Hematopoietic multipotent progenitor cell treated with erythropoietin and hydrocortisone succinate and interleukin-3 and kit ligand, for 4 days (in vitro differentiated cells): ENCODE data around the gene RHOT2.

Experiments used
- DNase-seq: peaks from one replicate; pipeline ENCODE4 v3.0.0-alpha.2; 2015

The RHOT2 gene

DNA sequence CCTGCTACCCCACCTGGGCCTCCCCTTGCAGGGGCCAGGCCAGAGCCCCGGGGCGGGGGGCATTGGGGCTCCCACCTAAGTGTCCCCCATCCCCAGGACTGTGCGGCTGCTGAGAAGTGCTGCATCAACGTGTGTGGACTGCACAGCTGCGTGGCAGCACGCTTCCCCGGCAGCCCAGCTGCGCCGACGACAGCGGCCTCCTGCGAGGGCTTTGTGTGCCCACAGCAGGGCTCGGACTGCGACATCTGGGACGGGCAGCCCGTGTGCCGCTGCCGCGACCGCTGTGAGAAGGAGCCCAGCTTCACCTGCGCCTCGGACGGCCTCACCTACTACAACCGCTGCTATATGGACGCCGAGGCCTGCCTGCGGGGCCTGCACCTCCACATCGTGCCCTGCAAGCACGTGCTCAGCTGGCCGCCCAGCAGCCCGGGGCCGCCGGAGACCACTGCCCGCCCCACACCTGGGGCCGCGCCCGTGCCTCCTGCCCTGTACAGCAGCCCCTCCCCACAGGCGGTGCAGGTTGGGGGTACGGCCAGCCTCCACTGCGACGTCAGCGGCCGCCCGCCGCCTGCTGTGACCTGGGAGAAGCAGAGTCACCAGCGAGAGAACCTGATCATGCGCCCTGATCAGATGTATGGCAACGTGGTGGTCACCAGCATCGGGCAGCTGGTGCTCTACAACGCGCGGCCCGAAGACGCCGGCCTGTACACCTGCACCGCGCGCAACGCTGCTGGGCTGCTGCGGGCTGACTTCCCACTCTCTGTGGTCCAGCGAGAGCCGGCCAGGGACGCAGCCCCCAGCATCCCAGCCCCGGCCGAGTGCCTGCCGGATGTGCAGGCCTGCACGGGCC, 35.2 kb upstream of the RHOT2 start:
- DNase-seq, result no peak

DNA sequence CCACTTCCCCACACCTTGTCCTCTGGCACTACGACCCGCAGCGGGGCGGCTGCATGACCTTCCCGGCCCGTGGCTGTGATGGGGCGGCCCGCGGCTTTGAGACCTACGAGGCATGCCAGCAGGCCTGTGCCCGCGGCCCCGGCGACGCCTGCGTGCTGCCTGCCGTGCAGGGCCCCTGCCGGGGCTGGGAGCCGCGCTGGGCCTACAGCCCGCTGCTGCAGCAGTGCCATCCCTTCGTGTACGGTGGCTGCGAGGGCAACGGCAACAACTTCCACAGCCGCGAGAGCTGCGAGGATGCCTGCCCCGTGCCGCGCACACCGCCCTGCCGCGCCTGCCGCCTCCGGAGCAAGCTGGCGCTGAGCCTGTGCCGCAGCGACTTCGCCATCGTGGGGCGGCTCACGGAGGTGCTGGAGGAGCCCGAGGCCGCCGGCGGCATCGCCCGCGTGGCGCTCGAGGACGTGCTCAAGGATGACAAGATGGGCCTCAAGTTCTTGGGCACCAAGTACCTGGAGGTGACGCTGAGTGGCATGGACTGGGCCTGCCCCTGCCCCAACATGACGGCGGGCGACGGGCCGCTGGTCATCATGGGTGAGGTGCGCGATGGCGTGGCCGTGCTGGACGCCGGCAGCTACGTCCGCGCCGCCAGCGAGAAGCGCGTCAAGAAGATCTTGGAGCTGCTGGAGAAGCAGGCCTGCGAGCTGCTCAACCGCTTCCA, 34.4 kb upstream of the RHOT2 start:
- no peak for DNase-seq

DNA sequence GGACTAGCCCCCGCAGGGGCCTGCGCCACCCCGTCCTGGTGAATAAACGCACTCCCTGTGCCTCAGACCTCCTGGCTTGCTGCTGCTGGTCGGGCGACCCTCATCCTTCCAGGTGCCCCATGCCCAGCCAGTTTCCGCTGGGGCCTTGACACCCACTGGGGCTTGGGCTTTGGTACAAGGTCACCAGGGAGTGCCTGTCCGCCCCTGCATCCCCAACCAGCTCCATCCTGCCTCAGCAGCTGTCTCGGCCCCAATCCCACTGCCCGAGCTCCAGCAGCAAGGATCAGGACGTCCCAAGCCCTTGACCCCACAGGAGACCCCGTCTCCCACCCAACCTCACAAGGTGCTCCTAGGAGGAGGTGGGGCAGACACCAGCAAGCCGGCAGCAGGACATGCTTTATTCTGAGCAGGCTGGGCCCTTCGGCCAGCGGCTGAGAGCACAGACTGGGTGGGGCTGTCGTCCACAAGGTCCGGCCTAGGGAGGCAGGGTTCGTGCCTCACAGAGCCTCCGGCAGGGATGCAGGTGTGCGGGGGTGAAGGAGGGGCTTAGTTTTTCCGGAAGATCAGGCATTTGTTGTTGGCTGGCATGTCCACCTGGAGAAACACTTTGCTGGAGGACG, 33.8 kb upstream of the RHOT2 start:
- DNase-seq, result no peak

DNA sequence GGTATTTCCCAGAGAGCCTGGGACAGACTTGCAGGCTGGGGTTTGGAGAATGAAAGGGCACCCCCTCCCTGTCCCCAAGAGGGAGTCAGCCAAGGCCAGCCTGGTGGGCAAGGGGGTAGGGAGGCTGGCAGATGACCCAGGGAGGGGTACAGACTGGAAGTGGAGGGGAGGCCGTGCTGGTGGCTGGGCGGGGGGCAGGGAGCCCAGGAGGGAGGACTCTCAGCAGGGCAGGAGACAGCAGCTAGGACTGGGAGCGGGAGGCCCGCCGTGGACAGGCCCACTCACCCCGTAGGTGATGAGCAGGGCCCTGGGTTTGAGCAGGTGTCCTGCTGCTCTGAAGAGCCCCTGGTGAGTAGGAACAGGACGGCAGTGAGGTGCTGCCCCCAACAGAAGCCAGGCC, 32.9 kb upstream of the RHOT2 start:
- no peak for DNase-seq

DNA sequence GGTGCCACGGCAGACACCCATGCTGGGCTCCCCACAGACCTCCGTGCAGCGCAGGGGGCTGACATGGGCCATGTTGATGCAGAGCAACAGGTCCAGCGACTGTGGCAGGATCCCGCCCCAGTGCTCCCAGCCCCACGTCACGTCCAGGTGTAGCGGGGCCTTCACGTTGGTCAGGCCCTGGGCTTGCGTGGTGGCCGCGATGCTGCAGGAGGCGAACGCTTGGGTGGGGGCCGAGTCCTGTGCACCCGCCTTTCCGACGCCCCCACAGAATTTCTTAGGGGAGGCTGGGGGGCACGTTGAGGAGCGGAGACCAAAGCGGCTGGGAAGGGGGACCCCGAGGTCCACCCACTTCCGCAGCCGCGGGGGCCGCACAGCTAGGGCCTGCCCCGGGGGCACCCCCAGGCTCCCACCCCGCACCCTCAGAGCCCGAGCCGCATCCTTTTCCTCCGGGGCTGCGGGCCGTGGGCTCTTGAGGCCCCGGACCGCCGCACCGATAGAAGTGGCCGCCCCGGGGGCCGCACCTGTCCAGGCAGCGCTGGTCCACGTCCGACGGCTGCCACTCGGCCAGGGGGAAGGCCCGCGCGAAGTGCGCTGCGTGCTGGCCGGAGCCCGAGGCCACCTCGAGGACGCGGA, 32.2 kb upstream of the RHOT2 start:
- DNase-seq, result peak; percentile 27

DNA sequence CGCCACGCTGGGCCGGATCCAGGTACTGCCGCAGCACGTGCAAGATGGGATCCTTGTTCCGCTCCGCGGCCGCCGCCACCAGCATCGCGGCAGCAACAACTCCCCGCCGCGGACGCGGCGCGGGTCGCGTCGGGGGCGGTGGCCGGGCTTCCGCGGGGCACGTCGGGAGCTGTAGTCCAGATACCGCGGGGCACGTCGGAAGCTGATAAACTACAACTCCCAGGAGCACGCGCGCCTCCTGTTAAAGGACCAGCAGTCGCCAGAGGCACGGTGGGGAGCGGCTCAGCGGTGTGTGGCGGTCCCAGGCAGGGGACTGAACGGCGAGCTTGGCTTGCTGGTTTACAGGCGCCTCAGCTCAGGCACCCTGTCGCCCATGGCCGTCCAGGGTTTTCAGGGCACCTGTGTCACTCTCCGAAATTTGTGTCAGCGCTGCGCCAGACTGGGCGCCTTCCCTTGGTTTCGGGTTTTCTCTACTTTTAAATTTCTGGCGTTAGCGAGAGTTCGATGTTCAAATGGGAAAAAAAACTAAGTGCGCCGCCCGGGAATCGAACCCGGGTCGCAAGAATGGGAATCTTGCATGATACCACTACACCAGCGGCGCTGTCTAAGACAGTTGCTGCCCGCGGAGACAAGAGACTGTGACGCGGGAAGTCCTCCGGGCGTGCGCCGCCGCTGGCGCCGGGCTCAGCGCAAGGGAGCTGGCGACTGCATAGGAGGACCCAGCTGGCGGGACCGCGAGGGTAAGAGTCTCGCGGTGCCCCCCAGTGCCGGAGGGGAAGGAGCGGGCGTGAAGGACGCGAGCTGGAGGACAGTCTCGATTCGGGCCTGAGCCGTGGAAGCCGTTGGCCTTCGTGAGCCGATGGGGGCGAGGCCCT, 31.5 kb upstream of the RHOT2 start, which contains the start of gene METTL26:
TSS of gene METTL26 (minus strand) at position 100 of the 875 bp plus-strand sequence. CDS start at position 85, 15 bp downstream.
- peak; percentile 98 for DNase-seq

DNA sequence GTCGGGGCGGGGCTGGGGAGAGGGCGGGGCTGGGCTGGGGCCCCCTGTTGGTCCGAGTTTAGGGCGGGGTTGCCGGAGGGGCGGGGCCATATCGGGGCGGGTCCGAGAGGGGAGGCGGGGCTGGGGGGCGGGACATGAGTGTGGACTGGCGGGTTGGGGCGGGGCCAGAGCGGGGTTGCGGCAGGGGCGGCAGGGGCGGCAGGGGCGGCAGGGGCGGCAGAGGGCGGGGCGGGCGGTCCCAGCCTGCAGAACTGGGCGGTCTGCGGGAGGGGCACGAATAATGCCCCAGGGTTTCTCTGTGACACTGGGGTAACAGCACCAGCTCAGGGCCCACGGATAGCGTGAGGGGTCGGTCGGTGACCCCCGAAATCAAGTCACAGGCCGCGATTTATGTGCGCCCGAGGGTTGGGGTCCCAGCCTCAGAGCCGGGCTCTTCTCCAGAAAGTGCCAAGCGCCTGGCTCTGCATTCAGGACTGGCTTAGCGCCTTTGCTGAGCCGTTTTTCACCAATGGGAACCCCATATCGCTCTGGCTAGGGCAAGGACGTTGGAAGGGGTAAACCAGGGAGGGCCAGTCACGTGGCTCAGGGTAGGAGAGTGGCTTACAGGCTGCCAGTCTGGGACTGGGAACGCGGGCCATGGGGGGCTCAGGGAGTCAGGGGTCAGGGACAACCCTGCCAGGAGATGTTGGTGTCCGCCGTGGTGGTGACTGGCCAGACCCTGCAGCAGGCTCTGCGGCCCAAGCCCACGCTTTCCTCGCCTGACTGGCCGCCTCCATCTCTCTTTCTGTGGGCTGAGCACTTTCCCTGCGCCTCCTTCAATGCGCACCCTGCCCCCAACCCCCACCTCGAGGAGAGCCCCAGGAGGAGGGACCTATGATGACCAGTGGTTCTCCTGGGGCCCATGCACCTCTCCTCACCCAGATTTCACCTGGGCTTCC, 30.6 kb upstream of the RHOT2 start:
- peak; percentile 95 for DNase-seq

DNA sequence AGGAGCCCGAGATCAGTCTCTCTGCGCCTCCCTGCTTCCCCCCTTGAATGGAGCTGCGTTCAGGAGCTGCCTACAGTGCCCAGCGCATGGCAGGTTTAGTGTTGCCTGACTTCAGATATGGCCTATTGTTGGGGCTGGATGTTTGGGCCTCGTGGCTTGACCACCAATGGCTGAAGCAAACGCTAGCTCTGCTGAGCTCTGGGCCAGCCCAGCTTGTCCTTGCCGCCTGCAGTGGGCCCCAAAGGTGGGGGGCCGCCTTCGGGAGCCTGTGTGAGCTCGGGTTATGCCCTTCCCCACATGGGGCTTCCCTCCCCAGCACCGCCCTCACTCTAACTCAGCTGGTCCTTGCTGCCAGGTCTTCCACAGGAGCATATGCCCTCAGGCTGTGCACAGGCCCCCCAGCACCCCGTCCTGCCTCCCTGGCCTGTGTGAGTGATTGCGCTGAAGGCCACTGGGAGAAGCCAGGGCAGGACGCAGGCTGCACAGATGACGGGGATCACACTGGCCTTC, 29.8 kb upstream of the RHOT2 start:
- DNase-seq, result no peak

DNA sequence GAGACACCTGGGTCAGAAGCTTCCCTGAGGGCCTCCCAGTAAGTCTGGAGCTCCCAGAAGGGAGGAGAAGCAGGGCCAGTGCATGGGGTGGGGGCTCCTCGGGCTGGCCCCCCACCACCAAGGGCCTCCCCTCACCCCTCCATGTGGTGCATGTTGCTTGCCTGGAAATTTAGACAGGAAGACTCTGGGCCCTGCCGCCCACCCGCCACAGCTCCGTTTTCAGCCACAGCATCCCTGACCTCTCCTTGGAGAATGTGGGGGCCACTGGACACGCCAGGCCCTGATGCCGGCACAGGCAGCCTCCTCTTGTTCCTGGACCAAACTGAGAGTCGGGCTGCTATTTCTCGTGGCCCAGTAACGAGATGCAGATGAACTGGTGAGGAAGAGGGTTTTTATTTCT, 29.1 kb upstream of the RHOT2 start:
- DNase-seq, result no peak

DNA sequence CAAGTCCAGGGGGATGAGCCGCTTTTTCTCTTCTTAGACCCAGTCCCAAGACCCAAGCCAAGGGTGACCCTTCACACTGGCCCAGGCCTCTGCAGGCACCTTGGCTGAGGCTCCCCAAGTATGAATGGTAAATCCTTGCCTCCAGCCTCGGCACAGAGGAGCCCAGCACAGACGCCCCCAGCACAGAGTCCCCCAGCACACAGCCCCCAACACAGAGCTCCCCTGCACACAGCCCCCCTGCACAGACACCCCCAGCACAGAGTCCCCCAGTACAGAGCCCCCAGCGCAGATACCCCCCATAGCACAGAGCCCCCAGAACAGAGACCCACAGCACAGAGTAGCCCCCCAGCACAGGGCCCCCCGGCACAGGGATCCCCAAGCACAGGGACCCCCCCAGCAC, 27.3 kb upstream of the RHOT2 start:
- DNase-seq, result no peak

DNA sequence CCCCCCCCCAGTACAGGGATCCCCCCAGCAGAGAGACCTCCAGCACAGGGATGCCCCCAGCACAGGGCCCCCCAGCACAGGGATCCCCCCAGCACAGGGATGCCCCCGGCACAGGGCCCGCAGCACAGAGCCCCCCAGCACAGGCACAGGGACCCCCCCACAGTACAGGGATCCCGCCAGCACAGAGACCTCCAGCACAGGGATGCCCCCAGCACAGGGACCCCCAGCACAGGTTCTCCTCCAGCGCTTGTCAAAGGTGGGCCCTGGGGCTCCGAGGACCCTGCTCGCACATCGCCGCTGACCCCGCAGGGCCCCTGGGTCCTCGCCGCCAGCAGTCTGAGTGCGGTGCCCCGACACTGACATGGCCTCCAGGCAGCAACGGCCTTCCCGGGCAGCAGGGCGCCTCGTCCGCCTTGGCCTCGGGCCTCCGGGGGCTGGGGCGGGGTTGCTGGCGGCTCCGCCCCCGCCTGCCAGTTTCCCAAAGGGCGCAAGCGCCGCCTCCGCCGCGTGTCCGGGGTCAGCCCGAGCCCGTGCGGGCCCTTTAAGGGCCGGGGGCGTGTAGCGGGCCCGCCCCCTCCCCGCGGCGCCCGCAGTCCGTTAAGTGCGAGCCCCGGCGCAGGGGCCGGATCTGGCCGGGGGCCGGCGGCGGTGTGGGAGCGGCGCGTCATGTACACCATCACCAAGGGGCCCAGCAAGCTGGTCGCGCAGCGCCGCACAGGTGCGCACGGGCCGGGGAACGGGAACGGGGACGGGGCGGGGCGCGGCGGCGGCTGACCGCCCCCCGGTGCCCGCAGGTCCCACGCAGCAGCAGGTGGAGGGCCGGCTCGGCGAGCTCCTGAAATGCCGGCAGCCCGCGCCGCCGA, 26.4 kb upstream of the RHOT2 start, which contains the start of gene MCRIP2:
TSS of gene MCRIP2 (plus strand) at position 503 of the 863 bp plus-strand sequence. CDS start at position 667, 164 bp downstream.
- peak; percentile 94 for DNase-seq

DNA sequence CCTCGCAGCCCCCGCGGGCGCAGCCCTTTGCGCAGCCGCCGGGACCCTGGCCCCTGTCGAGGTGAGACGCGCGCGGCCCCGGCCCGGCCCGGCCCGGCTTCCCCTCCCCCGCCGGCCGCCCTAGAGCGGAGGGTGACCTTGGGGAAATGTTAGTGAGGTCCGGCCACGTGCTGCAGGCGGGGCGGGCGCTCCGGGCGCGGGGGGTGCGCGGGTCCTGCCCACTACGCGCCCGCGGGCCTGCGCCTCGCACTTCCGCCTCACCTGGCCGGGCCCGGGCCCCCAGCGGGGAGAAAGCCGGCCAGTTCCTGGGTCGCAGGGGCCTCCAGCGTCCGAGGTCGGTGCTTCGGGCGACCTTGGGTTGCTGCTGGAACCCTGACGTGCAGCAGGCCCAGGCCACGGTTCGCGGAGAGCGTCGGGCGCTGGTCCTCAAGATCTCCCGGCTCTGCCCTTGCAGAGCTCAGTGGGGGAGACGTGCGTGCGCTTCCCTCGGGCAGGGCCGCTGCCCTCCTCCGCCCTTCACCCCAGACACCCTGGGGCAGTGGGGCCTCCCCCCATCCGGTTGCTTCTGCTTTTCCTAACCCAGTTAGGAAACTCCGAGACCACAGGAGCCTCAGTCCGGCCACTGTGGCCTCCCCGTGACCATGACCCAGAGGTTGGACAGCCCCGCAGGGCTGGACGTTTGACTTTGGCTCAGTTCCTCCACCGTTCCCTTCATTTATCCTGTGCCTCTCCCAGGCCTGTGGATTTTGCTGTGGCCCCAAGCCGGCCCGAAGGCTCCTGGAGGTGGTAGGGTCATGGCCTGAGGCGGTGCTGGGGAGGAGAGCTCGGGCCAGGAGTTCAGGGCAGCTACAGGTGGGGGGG, 25.5 kb upstream of the RHOT2 start:
- peak; percentile 76 for DNase-seq

DNA sequence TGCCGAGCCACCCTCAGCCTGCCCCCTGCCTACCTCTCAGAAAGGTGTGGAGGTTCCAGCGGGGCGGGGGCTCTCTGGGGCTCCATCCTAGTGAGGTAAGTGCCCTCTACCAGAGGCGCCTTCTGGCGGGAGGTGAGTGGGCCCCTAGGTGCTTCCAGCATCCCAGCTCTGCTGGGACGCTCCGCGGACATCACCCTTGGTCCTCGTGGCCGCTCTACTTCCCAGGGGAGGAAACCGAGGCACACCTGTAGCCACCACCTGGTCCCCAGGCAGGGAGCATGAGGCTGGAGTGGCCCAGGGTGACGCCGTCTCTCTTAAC, 24.9 kb upstream of the RHOT2 start:
- no peak for DNase-seq

DNA sequence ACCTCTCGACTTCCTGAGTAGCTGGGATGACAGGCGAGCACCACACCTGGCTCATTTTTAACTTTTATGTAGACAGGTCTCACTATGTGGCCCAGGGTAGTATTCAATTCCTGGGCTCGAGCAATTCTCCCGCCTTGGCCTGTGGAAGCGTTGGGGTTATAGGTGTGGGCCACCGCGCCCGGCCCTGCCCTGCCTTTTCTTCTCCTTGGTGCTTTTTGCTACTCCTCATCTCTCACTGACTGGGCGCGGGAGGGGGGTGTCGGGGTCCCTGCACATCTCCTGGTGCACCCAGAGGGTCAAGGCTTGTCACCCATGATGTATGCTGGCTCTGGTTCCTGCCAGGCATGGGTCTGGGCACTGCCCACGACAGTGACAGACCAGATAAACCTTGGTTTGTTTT, 23.4 kb upstream of the RHOT2 start:
- no peak for DNase-seq

DNA sequence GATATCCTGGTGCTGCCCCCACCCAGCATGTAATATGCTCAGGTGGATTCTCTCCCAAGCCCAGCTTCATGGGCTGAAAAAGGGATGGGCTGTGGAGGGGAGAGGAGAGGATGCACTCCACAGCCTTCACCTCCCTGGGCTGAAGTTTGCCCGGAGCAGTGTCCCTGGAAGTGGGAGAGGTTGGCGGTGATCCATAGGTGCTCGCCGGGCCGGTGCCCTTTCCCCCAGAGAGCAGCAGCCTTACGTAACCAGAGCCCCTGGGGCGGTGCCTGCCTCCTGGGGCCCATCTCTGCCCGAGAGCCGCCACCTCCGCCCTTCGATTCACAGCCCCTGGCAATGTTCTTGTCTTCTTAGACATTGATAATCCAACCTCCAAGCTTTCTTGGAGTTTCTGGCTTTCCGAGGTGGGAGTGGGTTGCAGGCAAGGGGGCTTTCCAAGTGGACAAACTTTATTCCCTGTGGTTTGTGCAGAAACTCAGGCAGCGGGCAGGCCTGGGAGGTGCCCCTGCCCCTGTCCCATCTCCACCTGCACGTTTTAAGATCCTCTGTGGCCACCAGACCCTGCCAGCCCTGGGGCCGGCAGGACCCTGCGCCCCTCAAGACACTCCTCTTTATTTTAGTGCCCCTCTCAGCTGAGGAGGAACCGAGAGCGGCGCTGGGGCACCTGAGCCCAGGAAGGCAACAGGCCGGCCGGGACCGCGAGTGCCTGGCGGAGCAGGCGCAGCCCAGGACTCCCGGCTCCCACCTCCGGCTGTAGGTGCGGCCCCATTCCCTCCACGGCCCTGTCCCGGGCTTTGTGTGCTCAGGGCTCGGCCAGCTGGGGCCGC, 21.9 kb upstream of the RHOT2 start:
- no peak for DNase-seq

DNA sequence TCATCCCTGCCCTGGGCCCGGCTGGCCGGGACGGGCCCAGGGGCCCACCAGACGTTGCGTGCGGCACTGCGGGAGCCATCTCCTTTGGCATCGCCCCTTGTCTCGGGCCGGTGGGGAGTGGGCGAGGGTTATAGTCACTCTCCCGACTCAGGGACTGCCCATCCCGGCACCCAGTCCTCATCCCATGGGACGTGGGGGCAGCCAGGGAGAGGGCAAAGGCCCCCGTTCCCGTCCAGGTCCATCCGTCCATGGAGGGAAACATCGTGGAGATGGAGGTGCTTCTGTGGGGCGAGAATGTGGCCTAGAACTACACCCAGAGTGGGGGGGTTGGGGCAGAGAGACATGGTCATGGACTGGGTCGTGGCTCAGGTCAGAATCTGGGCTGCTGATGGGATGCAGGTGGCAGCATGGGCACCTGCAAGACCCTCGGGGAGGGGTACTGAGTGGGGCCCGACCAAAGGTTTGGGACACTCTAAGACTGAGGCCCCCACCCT, 21.2 kb upstream of the RHOT2 start:
- DNase-seq, result no peak

DNA sequence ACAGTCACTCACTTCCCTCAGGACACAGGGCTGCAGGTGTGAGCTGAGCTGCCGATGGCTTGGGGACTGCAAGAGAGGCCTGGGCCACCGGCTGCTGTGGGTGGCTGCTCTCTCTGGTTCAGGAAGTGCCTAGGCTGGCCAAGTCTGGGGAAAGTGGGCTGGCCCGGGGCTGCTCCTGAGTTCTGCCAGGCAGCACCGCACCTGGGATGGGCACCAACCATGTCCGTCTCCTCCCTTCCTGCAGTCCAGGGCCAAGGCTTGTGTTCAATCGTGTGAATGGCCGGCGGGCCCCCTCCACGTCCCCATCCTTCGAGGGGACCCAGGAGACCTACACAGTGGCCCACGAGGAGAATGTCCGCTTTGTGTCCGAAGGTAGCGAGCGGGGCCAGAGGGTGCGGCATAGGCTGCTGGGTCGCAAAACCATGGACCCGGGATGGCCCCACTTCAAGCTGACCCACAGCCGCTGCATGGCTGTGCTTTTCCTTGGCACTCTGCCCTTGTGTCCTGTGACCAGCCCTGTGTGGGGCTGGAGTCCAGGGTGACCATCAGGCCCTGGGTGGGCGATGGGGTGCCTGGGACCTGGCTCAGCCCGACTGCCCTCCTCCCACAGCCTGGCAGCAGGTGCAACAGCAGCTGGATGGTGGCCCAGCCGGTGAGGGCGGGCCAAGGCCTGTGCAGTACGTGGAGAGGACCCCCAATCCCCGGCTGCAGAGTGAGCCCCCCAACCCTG, 20.6 kb upstream of the RHOT2 start:
- no peak for DNase-seq
